Inferior parietal cortex (tissue), 1 donor: Measurements from ENCODE around the gene RNF39.
A peak's percentile ranks its signal among the peaks of the same experiment; 100 is the strongest.
"Not testable (repeated sequence)": the region's sequence is repeated elsewhere in the genome, so short reads cannot be mapped to it uniquely, and the experiment has no call there.

Experiments
- DNase-seq: peaks from one replicate; pipeline ENCODE4 v3.0.0-alpha.2; 2016; ENCODE audit errors: extremely low spot score

The RNF39 gene

GRCh38 chr6:30061858-30062458 lies 13.6 kb downstream of the RNF39 start:
- peak; percentile 24 for DNase-seq

GRCh38 chr6:30061092-30061857 lies 14.3 kb downstream of the RNF39 start, which contains the start of gene POLR1H:
POLR1H (plus strand) TSS chr6:30061265; CDS start chr6:30061525, 260 bp downstream.
- DNase-seq, result peak; percentile 99

GRCh38 chr6:30060606-30061091 lies 14.9 kb downstream of the RNF39 start:
- no peak for DNase-seq

- DNase-seq, result no peak
Measured at GRCh38 chr6:30055513-30055912, 20.1 kb downstream of the RNF39 start.

GRCh38 chr6:30053682-30054081 lies 21.9 kb downstream of the RNF39 start:
- no peak for DNase-seq

- no peak for DNase-seq
Measured at GRCh38 chr6:30047220-30047619, 28.3 kb downstream of the RNF39 start.

GRCh38 chr6:30044630-30045029 lies 30.9 kb downstream of the RNF39 start:
- no peak for DNase-seq

- DNase-seq, result no peak
Measured at GRCh38 chr6:30043744-30044143, 31.8 kb downstream of the RNF39 start.

GRCh38 chr6:30042914-30043313 lies 32.7 kb downstream of the RNF39 start:
- no peak for DNase-seq

- DNase-seq, result peak; percentile 5
Measured at GRCh38 chr6:30042476-30042875, 33.1 kb downstream of the RNF39 start.

- DNase-seq, result no peak
Measured at GRCh38 chr6:30041821-30042220, 33.7 kb downstream of the RNF39 start.

- DNase-seq, result no peak
Measured at GRCh38 chr6:30041221-30041620, 34.3 kb downstream of the RNF39 start.

- DNase-seq, result no peak
Measured at GRCh38 chr6:30037182-30037788, 38.3 kb downstream of the RNF39 start.

GRCh38 chr6:30035784-30036183 lies 39.8 kb downstream of the RNF39 start:
- DNase-seq, result no peak

- not testable (repeated sequence) for DNase-seq
Measured at GRCh38 chr6:30033440-30033839, 42.1 kb downstream of the RNF39 start.

- DNase-seq, result no peak
Measured at GRCh38 chr6:30031381-30031780, 44.2 kb downstream of the RNF39 start.

GRCh38 chr6:30029588-30029987 lies 46.0 kb downstream of the RNF39 start:
- no peak for DNase-seq

- no peak for DNase-seq
Measured at GRCh38 chr6:30025186-30025585, 50.4 kb downstream of the RNF39 start.

GRCh38 chr6:30022712-30023111 lies 52.9 kb downstream of the RNF39 start:
- DNase-seq, result not testable (repeated sequence)

- no peak for DNase-seq
Measured at GRCh38 chr6:30022189-30022588, 53.4 kb downstream of the RNF39 start.

GRCh38 chr6:30020626-30021025 lies 54.9 kb downstream of the RNF39 start:
- DNase-seq, result no peak
